HEK293 (cell line): ENCODE data around the gene SYPL2.

Source experiments
- CTCF ChIA-PET: fragments of 350-600 bp; formaldehyde crosslinking; extraction: SDS; loops from one replicate; lab custom pipeline; 2021; ENCODE audit warnings: antibody characterized with exemption; lab: Yijun Ruan, JAX
- POLR2A ChIA-PET: fragments of 300-600 bp; formaldehyde crosslinking; extraction: SDS; loops from one replicate; lab custom pipeline; 2020; ENCODE audit warnings: antibody characterized with exemption, inconsistent platforms; lab: Yijun Ruan, JAX
- H3K27ac ChIP-seq: fragments of 200-500 bp; sonication (Bioruptor generic); 2 replicates; pipeline ENCODE4 v1.5.1; 2014; ENCODE audit warnings: low read depth, low read length, control low read depth, inconsistent platforms; ENCODE audit errors: extremely low read depth
- H3K36me3 ChIP-seq, 2 experiments: fragments of 200-500 bp in 1 of 2; sonication (Bioruptor generic) in 1 of 2; 1 replicate in 1 of 2; 2 replicates in 1 of 2; pipeline ENCODE4 v1.5.1; 2014 to 2017; ENCODE audit warnings: inconsistent platforms in 2 of 2, low read length in 2 of 2; ENCODE audit not compliant: control insufficient read depth in 2 of 2, insufficient read depth in 1 of 2
- H3K4me1 ChIP-seq: fragments of 200-500 bp; sonication (Bioruptor generic); 2 replicates; pipeline ENCODE4 v1.5.1; 2014; ENCODE audit warnings: mild to moderate bottlenecking, low read length, inconsistent platforms; ENCODE audit not compliant: control insufficient read depth, insufficient read depth
- H3K4me3 ChIP-seq: 2 replicates; pipeline ENCODE4 v1.5.1; 2011; ENCODE audit warnings: low read depth, mild to moderate bottlenecking, control low read depth, low read length, moderate library complexity
- H3K9me3 ChIP-seq: fragments of 200-500 bp; sonication (Bioruptor generic); 2 replicates; pipeline ENCODE4 v1.5.1; 2014; ENCODE audit warnings: low read depth, low read length, inconsistent platforms; ENCODE audit not compliant: control insufficient read depth, insufficient read depth
- REPIN1 ChIP-seq: fragments of 450-650 bp; formaldehyde crosslinking; IDR thresholded peaks from 2 replicates; pipeline ENCODE4 v1.5.1; 2017; ENCODE audit warnings: missing biosample characterization, missing genetic modification characterization, low read depth
- TCF7L2 ChIP-seq: IDR thresholded peaks from 2 replicates; pipeline ENCODE4 v1.6.1; 2011; ENCODE audit warnings: low read depth, mild to moderate bottlenecking, inconsistent platforms, low read length, moderate library complexity, borderline replicate concordance
- YY1 ChIP-seq: fragments of 450-650 bp; formaldehyde crosslinking; IDR thresholded peaks from 2 replicates; pipeline ENCODE4 v1.5.1; 2018; ENCODE audit warnings: missing biosample characterization, missing genetic modification characterization
- ZBTB8A ChIP-seq: fragments of 450-650 bp; formaldehyde crosslinking; IDR thresholded peaks from 2 replicates; pipeline ENCODE4 v1.5.1; 2016; ENCODE audit warnings: missing biosample characterization, missing genetic modification characterization
- ZFP3 ChIP-seq: fragments of 450-650 bp; formaldehyde crosslinking; IDR thresholded peaks from 2 replicates; pipeline ENCODE4 v1.5.1; 2016; ENCODE audit warnings: low read depth, missing biosample characterization, missing genetic modification characterization
- ZNF211 ChIP-seq: fragments of 450-650 bp; formaldehyde crosslinking; IDR thresholded peaks from 2 replicates; pipeline ENCODE4 v1.5.1; 2016; ENCODE audit warnings: low read depth, missing biosample characterization, missing genetic modification characterization
- ZNF350 ChIP-seq: fragments of 450-650 bp; formaldehyde crosslinking; IDR thresholded peaks from 2 replicates; pipeline ENCODE4 v1.5.0; 2017; ENCODE audit warnings: missing biosample characterization, mild to moderate bottlenecking, missing genetic modification characterization
- ZNF366 ChIP-seq: fragments of 450-650 bp; formaldehyde crosslinking; conservative IDR thresholded peaks from 2 replicates; pipeline ENCODE4 v1.5.1; 2016; ENCODE audit warnings: missing biosample characterization, missing genetic modification characterization
- ZNF37A ChIP-seq: fragments of 450-650 bp; IDR thresholded peaks from 2 replicates; pipeline ENCODE4 v1.5.1; 2018; ENCODE audit warnings: missing biosample characterization, missing genetic modification characterization
- ZNF48 ChIP-seq: fragments of 450-650 bp; formaldehyde crosslinking; IDR thresholded peaks from 2 replicates; pipeline ENCODE4 v1.5.1; 2016; ENCODE audit warnings: missing biosample characterization, missing genetic modification characterization
- ZNF621 ChIP-seq: fragments of 450-650 bp; formaldehyde crosslinking; IDR thresholded peaks from 2 replicates; pipeline ENCODE4 v1.5.1; 2017; ENCODE audit warnings: missing biosample characterization, missing genetic modification characterization
- ZNF626 ChIP-seq: fragments of 450-650 bp; sonication (Bioruptor Pico); formaldehyde crosslinking; IDR thresholded peaks from 2 replicates; pipeline ENCODE4 v1.5.1; 2018; ENCODE audit warnings: missing biosample characterization, missing genetic modification characterization, inconsistent platforms
- ZNF776 ChIP-seq: fragments of 450-650 bp; formaldehyde crosslinking; IDR thresholded peaks from 2 replicates; pipeline ENCODE4 v1.5.0; 2017; ENCODE audit warnings: missing biosample characterization, missing genetic modification characterization, borderline replicate concordance
- TF ChIP-seq, protein P1 (sequence below): fragments of 450-650 bp; formaldehyde crosslinking; IDR thresholded peaks from 2 replicates; pipeline ENCODE4 v1.5.1; 2017; ENCODE audit warnings: missing biosample characterization, missing genetic modification characterization
- TF ChIP-seq, protein P2 (sequence below): fragments of 450-650 bp; formaldehyde crosslinking; IDR thresholded peaks from 2 replicates; pipeline ENCODE4 v1.5.1; 2016; ENCODE audit warnings: missing biosample characterization, missing genetic modification characterization
- TF ChIP-seq, protein P3 (sequence below): IDR thresholded peaks from 2 replicates; pipeline ENCODE4 v1.6.1; 2011; ENCODE audit warnings: mild to moderate bottlenecking, low read depth, low read length, borderline replicate concordance
- TF ChIP-seq, protein P4 (sequence below): fragments of 450-650 bp; formaldehyde crosslinking; IDR thresholded peaks from 2 replicates; pipeline ENCODE4 v1.5.1; 2016; ENCODE audit warnings: missing biosample characterization, missing genetic modification characterization
- TF ChIP-seq, protein P5 (sequence below): fragments of 450-650 bp; formaldehyde crosslinking; IDR thresholded peaks from 2 replicates; pipeline ENCODE4 v1.5.1; 2016; ENCODE audit warnings: missing biosample characterization, missing genetic modification characterization
- TF ChIP-seq, protein P6 (sequence below): fragments of 450-650 bp; formaldehyde crosslinking; IDR thresholded peaks from 2 replicates; pipeline ENCODE4 v1.5.1; 2016; ENCODE audit warnings: missing biosample characterization, missing genetic modification characterization

SYPL2 gene

DNA sequence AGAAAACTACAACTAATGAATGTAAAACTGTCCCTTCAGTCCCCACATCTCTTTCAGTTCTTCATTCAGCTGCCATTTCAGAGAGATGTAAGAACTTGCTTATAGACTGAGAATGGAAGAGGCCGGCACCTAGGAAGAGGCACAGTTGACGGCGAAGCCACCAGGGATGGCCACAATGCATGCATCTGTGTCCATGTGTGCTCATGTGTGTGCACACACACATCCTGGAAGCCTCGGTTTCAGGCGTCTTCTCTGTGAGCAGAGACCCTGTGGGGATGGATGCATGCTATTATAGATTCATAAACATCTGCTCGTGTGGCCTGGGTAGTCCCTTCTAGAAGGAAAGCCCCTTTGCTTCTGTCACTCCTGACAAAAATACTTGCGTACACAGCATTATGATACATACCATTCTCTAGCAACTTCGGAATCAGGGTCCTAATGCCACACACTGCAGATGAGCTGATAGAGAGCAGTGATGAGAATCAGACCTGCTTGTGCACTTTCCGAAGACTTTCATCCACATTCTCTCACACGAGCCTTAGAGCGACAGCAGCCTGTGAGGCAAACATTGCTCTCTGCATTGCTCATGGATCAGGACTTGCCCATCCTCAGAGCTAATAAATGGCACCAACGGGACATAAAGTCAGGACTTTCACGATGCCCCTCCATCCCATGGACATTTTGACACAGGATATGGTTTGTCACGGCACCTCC is 60.9 kb downstream of the SYPL2 start (continued):
- TF ChIP-seq ZBTB8A (tag by site-specific recombination) (no peak), ZNF211 (tag by site-specific recombination) (no peak), ZNF350 (tag by site-specific recombination) (no peak), ZNF621 (tag by site-specific recombination) (no peak), ZNF776 (tag by site-specific recombination) (no peak), TCF7L2 (no peak)
- TF ChIP-seq, protein P1, sequence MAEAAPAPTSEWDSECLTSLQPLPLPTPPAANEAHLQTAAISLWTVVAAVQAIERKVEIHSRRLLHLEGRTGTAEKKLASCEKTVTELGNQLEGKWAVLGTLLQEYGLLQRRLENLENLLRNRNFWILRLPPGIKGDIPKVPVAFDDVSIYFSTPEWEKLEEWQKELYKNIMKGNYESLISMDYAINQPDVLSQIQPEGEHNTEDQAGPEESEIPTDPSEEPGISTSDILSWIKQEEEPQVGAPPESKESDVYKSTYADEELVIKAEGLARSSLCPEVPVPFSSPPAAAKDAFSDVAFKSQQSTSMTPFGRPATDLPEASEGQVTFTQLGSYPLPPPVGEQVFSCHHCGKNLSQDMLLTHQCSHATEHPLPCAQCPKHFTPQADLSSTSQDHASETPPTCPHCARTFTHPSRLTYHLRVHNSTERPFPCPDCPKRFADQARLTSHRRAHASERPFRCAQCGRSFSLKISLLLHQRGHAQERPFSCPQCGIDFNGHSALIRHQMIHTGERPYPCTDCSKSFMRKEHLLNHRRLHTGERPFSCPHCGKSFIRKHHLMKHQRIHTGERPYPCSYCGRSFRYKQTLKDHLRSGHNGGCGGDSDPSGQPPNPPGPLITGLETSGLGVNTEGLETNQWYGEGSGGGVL (tag by site-specific recombination) = no peak
- TF ChIP-seq, protein P2, sequence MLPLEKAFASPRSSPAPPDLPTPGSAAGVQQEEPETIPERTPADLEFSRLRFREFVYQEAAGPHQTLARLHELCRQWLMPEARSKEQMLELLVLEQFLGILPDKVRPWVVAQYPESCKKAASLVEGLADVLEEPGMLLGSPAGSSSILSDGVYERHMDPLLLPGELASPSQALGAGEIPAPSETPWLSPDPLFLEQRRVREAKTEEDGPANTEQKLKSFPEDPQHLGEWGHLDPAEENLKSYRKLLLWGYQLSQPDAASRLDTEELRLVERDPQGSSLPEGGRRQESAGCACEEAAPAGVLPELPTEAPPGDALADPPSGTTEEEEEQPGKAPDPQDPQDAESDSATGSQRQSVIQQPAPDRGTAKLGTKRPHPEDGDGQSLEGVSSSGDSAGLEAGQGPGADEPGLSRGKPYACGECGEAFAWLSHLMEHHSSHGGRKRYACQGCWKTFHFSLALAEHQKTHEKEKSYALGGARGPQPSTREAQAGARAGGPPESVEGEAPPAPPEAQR (tag by site-specific recombination) = no peak

DNA sequence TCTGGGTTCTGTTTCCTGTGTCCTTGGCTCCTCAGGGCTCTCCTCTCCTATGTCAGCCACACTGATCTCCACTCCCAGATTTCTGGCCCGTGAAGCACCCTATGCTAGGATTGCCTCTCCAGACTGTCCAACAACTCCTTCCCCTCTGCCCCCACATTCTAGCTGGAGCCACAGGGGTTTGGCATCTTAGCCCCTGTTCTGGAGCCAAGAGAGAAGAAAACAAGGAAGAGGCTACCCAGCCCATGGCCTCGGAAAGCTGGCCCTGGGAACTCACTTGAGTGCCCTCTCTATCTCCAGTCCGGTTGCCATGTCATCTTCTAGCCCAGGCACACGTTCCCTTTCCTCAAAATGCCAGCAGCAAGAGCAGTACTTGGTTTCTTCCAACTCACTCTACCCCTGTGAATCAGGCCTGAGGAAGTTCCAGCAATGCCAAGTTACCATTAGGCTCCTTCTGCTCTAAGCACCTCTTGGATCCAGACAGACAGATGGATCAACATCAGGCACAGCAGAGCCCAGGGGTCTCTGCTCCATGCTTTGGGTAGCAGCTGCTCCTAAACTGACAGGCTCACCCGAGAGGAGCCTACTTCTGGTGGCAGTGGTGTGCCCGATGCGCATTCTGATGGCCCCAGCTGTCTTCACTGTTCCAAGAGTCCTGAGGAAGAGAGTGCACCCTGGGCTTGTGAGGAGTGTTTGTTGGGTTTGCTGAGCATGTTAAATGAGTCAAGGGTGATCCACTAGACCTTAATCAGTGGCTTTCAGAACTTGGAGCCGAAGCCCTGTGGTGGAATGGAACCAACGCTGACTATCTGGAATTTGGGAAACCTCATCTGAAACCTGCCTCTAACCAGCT is 61.7 kb downstream of the SYPL2 start:
- no peaks in the 10 kb centered on the region for H3K36me3 ChIP-seq
- ChIA-PET CTCF (interaction anchor here (0.6 to 20.8 kb wide), 2 partner anchors 25 to 29 kb away, joined by 4 to 1152 read pairs; partner anchors contain the start of genes AMIGO1 and CYB561D1), POLR2A (interaction anchor here (1.4 kb wide), 1 partner anchor 12 kb away, joined by 3 read pairs; the partner anchor contains the start of gene GPR61)
- no peaks in the 10 kb centered on the region for H3K4me1 ChIP-seq
- TF ChIP-seq YY1 (tag by site-specific recombination) = no peak
- TF ChIP-seq REPIN1 = no peak
- TF ChIP-seq, protein P3, sequence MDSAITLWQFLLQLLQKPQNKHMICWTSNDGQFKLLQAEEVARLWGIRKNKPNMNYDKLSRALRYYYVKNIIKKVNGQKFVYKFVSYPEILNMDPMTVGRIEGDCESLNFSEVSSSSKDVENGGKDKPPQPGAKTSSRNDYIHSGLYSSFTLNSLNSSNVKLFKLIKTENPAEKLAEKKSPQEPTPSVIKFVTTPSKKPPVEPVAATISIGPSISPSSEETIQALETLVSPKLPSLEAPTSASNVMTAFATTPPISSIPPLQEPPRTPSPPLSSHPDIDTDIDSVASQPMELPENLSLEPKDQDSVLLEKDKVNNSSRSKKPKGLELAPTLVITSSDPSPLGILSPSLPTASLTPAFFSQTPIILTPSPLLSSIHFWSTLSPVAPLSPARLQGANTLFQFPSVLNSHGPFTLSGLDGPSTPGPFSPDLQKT = no peak
- TF ChIP-seq ZNF621 (tag by site-specific recombination) = no peak
- TF ChIP-seq, protein P4, sequence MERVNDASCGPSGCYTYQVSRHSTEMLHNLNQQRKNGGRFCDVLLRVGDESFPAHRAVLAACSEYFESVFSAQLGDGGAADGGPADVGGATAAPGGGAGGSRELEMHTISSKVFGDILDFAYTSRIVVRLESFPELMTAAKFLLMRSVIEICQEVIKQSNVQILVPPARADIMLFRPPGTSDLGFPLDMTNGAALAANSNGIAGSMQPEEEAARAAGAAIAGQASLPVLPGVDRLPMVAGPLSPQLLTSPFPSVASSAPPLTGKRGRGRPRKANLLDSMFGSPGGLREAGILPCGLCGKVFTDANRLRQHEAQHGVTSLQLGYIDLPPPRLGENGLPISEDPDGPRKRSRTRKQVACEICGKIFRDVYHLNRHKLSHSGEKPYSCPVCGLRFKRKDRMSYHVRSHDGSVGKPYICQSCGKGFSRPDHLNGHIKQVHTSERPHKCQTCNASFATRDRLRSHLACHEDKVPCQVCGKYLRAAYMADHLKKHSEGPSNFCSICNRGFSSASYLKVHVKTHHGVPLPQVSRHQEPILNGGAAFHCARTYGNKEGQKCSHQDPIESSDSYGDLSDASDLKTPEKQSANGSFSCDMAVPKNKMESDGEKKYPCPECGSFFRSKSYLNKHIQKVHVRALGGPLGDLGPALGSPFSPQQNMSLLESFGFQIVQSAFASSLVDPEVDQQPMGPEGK (tag by site-specific recombination) = no peak
- TF ChIP-seq ZNF626 (tag by site-specific recombination) = no peak
- no peak for TF ChIP-seq ZNF366 (tag by site-specific recombination)
- no peak for TF ChIP-seq ZNF211 (tag by site-specific recombination)
- TF ChIP-seq, protein P5, sequence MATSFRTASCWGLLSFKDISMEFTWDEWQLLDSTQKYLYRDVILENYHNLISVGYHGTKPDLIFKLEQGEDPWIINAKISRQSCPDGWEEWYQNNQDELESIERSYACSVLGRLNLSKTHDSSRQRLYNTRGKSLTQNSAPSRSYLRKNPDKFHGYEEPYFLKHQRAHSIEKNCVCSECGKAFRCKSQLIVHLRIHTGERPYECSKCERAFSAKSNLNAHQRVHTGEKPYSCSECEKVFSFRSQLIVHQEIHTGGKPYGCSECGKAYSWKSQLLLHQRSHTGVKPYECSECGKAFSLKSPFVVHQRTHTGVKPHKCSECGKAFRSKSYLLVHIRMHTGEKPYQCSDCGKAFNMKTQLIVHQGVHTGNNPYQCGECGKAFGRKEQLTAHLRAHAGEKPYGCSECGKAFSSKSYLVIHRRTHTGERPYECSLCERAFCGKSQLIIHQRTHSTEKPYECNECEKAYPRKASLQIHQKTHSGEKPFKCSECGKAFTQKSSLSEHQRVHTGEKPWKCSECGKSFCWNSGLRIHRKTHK = no peak
- no peak for TF ChIP-seq ZNF48
- TF ChIP-seq, protein P6, sequence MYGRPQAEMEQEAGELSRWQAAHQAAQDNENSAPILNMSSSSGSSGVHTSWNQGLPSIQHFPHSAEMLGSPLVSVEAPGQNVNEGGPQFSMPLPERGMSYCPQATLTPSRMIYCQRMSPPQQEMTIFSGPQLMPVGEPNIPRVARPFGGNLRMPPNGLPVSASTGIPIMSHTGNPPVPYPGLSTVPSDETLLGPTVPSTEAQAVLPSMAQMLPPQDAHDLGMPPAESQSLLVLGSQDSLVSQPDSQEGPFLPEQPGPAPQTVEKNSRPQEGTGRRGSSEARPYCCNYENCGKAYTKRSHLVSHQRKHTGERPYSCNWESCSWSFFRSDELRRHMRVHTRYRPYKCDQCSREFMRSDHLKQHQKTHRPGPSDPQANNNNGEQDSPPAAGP (tag by site-specific recombination) = no peak
- TF ChIP-seq ZNF37A = no peak
- no peak for TF ChIP-seq ZFP3 (tag by site-specific recombination)
- H3K4me3 ChIP-seq = no peak overlapping the region
- H3K27ac ChIP-seq = no peak overlapping the region
- no peaks in the 10 kb centered on the region for H3K9me3 ChIP-seq
